Middle frontal gyrus (tissue), 1 donor: ENCODE results near the gene TCF7L1.
"Not testable (repeated sequence)": the region's sequence is repeated elsewhere in the genome, so short reads cannot be mapped to it uniquely, and the experiment has no call there.

Source experiments
- DNase-seq: peaks from one replicate; pipeline ENCODE4 v3.0.0-alpha.2; 2015; ENCODE audit warnings: low spot score; ENCODE audit errors: extremely low spot score

TCF7L1 gene

GRCh38 chr2:85183076-85183475 is 49.9 kb downstream of the TCF7L1 start:
- DNase-seq: no peak

GRCh38 chr2:85183479-85183878 is 50.3 kb downstream of the TCF7L1 start:
- DNase-seq: no peak

- DNase-seq: no peak
These were observed 51.0 kb downstream of the TCF7L1 start for GRCh38 chr2:85184231-85184630.

- no peak for DNase-seq
These were observed 51.8 kb downstream of the TCF7L1 start for GRCh38 chr2:85184990-85185389.

GRCh38 chr2:85185431-85185940 is 52.3 kb downstream of the TCF7L1 start:
- DNase-seq: no peak

- no peak for DNase-seq
These were observed 53.9 kb downstream of the TCF7L1 start for GRCh38 chr2:85187069-85187468.

GRCh38 chr2:85188852-85189251 is 55.7 kb downstream of the TCF7L1 start:
- no peak for DNase-seq

- DNase-seq: no peak
These were observed 56.5 kb downstream of the TCF7L1 start for GRCh38 chr2:85189606-85190270.

GRCh38 chr2:85191157-85191556 is 58.0 kb downstream of the TCF7L1 start:
- DNase-seq: no peak

- DNase-seq: no peak
These were observed 61.7 kb downstream of the TCF7L1 start for GRCh38 chr2:85194780-85195480.

- DNase-seq: no peak
These were observed 62.8 kb downstream of the TCF7L1 start for GRCh38 chr2:85195956-85196355.

GRCh38 chr2:85199698-85200097 is 66.5 kb downstream of the TCF7L1 start:
- no peak for DNase-seq

GRCh38 chr2:85209887-85210286 is 76.7 kb downstream of the TCF7L1 start:
- DNase-seq: no peak

- DNase-seq: no peak
These were observed 77.3 kb downstream of the TCF7L1 start for GRCh38 chr2:85210511-85210910.

GRCh38 chr2:85211606-85212005 is 78.4 kb downstream of the TCF7L1 start:
- not testable (repeated sequence) for DNase-seq

GRCh38 chr2:85212841-85213240 is 79.6 kb downstream of the TCF7L1 start:
- no peak for DNase-seq

- DNase-seq: no peak
These were observed 80.2 kb downstream of the TCF7L1 start for GRCh38 chr2:85213404-85213803.

- DNase-seq: no peak
These were observed 80.8 kb downstream of the TCF7L1 start for GRCh38 chr2:85213901-85214512.

GRCh38 chr2:85215081-85215447 is 81.9 kb downstream of the TCF7L1 start:
- no peak for DNase-seq

- no peak for DNase-seq
These were observed 82.5 kb downstream of the TCF7L1 start for GRCh38 chr2:85215448-85216401.

- DNase-seq: no peak
These were observed 83.7 kb downstream of the TCF7L1 start for GRCh38 chr2:85216927-85217326.
